ENCODE measurements around the gene SEC16B.

SEC16B gene

GRCh38 chr1:177941976-177942375 lies 27.9 kb downstream of the SEC16B start:
- DNase-seq, result no peak

- DNase-seq, result no peak
Observed at GRCh38 chr1:177940682-177941081, 29.2 kb downstream of the SEC16B start.

GRCh38 chr1:177937931-177938330 lies 31.9 kb downstream of the SEC16B start:
- DNase-seq, result no peak

GRCh38 chr1:177937174-177937770 lies 32.6 kb downstream of the SEC16B start:
- DNase-seq, result no peak

GRCh38 chr1:177935638-177936415 lies 34.0 kb downstream of the SEC16B start:
- no peak for DNase-seq

- no peak for DNase-seq
Observed at GRCh38 chr1:177934927-177935326, 34.9 kb downstream of the SEC16B start.

GRCh38 chr1:177934461-177934860 lies 35.4 kb downstream of the SEC16B start:
- DNase-seq, result no peak

- no peak for DNase-seq
Observed at GRCh38 chr1:177933881-177934280, 36.0 kb downstream of the SEC16B start.

- DNase-seq, result no peak
Observed at GRCh38 chr1:177932123-177932522, 37.7 kb downstream of the SEC16B start.

GRCh38 chr1:177928952-177929351 lies 40.9 kb downstream of the SEC16B start:
- DNase-seq, result no peak

- DNase-seq, result no peak
Observed at GRCh38 chr1:177928194-177928593, 41.7 kb downstream of the SEC16B start.

GRCh38 chr1:177927021-177927596 lies 42.7 kb downstream of the SEC16B start:
- no peak for DNase-seq

GRCh38 chr1:177926201-177926600 lies 43.7 kb downstream of the SEC16B start:
- DNase-seq, result no peak

- DNase-seq, result no peak
Observed at GRCh38 chr1:177925006-177925405, 44.9 kb downstream of the SEC16B start.

- DNase-seq, result no peak
Observed at GRCh38 chr1:177923441-177923840, 46.4 kb downstream of the SEC16B start.

GRCh38 chr1:177922209-177922608 lies 47.6 kb downstream of the SEC16B start:
- no peak for DNase-seq

GRCh38 chr1:177921590-177921989 lies 48.3 kb downstream of the SEC16B start:
- DNase-seq, result no peak

- no peak for DNase-seq
Observed at GRCh38 chr1:177920091-177920490, 49.8 kb downstream of the SEC16B start.

- DNase-seq, result no peak
Observed at GRCh38 chr1:177915641-177916040, 54.2 kb downstream of the SEC16B start.

- DNase-seq, result no peak
Observed at GRCh38 chr1:177914603-177915002, 55.3 kb downstream of the SEC16B start.

GRCh38 chr1:177913762-177914540 lies 55.9 kb downstream of the SEC16B start:
- no peak for DNase-seq

- DNase-seq, result no peak
Observed at GRCh38 chr1:177912991-177913390, 56.9 kb downstream of the SEC16B start.

GRCh38 chr1:177909416-177909815 lies 60.4 kb downstream of the SEC16B start:
- DNase-seq, result no peak

- DNase-seq, result no peak
Observed at GRCh38 chr1:177907000-177907399, 62.9 kb downstream of the SEC16B start.
